ENCODE data around the gene ZFP64.

Gene ZFP64

DNA sequence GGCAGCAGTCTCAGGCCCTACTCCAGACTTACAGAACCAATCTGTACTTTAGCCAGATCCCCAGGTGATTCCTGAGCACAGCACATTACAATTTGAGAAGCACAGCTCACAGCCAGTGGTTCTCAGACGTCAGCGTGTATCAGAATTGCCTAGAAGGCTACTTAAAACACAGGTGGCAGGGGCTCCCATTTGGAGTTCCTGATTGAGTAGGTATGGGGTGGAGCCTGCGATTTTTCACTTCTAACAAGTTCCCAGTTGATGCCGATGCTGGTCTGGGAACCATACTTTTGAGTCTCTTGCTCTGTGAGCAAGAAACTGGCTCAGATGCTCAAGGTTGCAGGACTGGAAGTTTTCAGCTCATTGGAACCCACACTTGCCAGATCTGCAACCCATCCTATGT, 89.5 kb downstream of the ZFP64 start:
- TF ChIP-seq, protein P1, sequence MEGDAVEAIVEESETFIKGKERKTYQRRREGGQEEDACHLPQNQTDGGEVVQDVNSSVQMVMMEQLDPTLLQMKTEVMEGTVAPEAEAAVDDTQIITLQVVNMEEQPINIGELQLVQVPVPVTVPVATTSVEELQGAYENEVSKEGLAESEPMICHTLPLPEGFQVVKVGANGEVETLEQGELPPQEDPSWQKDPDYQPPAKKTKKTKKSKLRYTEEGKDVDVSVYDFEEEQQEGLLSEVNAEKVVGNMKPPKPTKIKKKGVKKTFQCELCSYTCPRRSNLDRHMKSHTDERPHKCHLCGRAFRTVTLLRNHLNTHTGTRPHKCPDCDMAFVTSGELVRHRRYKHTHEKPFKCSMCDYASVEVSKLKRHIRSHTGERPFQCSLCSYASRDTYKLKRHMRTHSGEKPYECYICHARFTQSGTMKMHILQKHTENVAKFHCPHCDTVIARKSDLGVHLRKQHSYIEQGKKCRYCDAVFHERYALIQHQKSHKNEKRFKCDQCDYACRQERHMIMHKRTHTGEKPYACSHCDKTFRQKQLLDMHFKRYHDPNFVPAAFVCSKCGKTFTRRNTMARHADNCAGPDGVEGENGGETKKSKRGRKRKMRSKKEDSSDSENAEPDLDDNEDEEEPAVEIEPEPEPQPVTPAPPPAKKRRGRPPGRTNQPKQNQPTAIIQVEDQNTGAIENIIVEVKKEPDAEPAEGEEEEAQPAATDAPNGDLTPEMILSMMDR (IDR thresholded peaks at IDR 0.05), result no peak
- no peak for DNase-seq (ENCODE audit: low spot score)

More for the DNA sequence above, 89.5 kb downstream of the ZFP64 start:
- Histone ChIP-seq H3K4me3 (no peak overlapping the region), H3K27ac (no peak overlapping the region)
